Ascending aorta (tissue), 2 donors: Measurements from ENCODE around the gene WHRN. TPM values are rescaled to one million over a fixed set of nuclear protein-coding genes. Genes with fewer than 3 reads are reported as not detected.

Experiments used
- DNase-seq, 2 donors: peaks; one replicate each; pipeline ENCODE4 v3.0.0-alpha.2; 2019; ENCODE audit warnings: low spot score in 2 of 2
- H3K27ac ChIP-seq, 2 donors: fragments of 200-600 bp; sonication (generic); one replicate each; pipeline ENCODE4 v1.5.1; 2016 to 2017; ENCODE audit warnings: mild to moderate bottlenecking in 1 of 2
- H3K27me3 ChIP-seq: fragments of 200-600 bp; sonication (generic); one replicate; pipeline ENCODE4 v1.5.1; 2017
- H3K36me3 ChIP-seq, 2 donors: fragments of 200-600 bp; sonication (generic); one replicate each; pipeline ENCODE4 v1.5.1; 2016
- H3K4me1 ChIP-seq, 2 donors: fragments of 200-600 bp; sonication (generic); one replicate each; pipeline ENCODE4 v1.5.1; 2016 to 2017; ENCODE audit warnings: mild to moderate bottlenecking in 1 of 2
- H3K4me3 ChIP-seq, 2 donors: fragments of 200-600 bp; sonication (generic); one replicate each; pipeline ENCODE4 v1.5.1; 2016 to 2017; ENCODE audit warnings: mild to moderate bottlenecking in 1 of 2
- H3K9me3 ChIP-seq, 2 donors: fragments of 200-600 bp; sonication (generic); one replicate each; pipeline ENCODE4 v1.5.1; 2016
- CTCF ChIP-seq, 3 experiments: fragments of 200-600 bp in 2 of 3; fragments of 450-650 bp in 1 of 3; sonication (generic) in 2 of 3; IDR thresholded peaks; one replicate each; pipeline ENCODE4 v1.5.1; 2016 to 2019; ENCODE audit warnings: antibody characterized with exemption in 3 of 3, mild to moderate bottlenecking in 1 of 3, moderate library complexity in 1 of 3
- intact Hi-C: fragments of 100-400 bp; cut with DNase I; formaldehyde crosslinking; loops from one replicate; pipeline ENCODE4 v1.15.1; 2023
- total RNA-seq: library from RNA; depleted of rRNA; stranded (reverse); fragments of >200 nt; gene quantifications from one replicate; pipeline ENCODE4 v1.1.0, GENCODE V29; 2016

The WHRN gene
- total RNA-seq, 1 donor from 2014 or later: 3.9 TPM

GRCh38 chr9:114513055-114513958 lies 8.0 kb upstream of the WHRN start:
- intact Hi-C loops: no loop called here
- no peak for TF ChIP-seq CTCF (IDR thresholded peaks at IDR 0.05)
- no peak overlapping the region for H3K4me3 ChIP-seq
- no peaks in the 10 kb centered on the region for H3K27me3 ChIP-seq
- no peak overlapping the region for H3K27ac ChIP-seq
- DNase-seq: no peak
- no peaks in the 10 kb centered on the region for H3K4me1 ChIP-seq
- H3K36me3 ChIP-seq: no peaks in the 10 kb centered on the region
- H3K9me3 ChIP-seq: no peaks in the 10 kb centered on the region

- Histone ChIP-seq H3K4me1 (no peaks in the 10 kb centered on the region), H3K27ac (no peak overlapping the region), H3K4me3 (no peak overlapping the region), H3K36me3 (no peaks in the 10 kb centered on the region), H3K9me3 (no peaks in the 10 kb centered on the region), H3K27me3 (no peaks in the 10 kb centered on the region)
- TF ChIP-seq CTCF (IDR thresholded peaks at IDR 0.05): no peak
- intact Hi-C loops: no loop called here
- DNase-seq: no peak
Observed at GRCh38 chr9:114511978-114512874, 7.0 kb upstream of the WHRN start.

GRCh38 chr9:114507726-114508125 lies 2.5 kb upstream of the WHRN start:
- H3K27me3 ChIP-seq: no peaks in the 10 kb centered on the region
- intact Hi-C loops: no loop called here

DNA sequence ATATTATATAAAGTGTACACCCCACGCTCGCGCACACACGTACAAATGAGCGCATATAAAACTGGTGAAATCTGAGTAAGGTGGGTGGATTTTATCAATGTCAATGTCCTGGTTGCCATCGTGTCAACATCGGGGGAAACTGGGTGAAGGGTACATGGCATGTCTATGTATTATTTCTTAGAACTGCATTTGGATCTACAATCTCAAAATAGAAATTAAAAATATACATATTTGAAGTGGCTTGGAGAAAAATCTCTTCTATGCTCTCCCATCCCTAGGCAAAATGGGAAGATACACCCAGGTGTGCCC lies 763 bp upstream of the WHRN start:
- intact Hi-C loops: no loop called here
- H3K4me3 ChIP-seq: peak overlapping the region; percentile 54 to 64
- no peaks in the 10 kb centered on the region for H3K9me3 ChIP-seq
- no peak overlapping the region for H3K27ac ChIP-seq
- no peak for TF ChIP-seq CTCF (IDR thresholded peaks at IDR 0.05)
- no peak for DNase-seq
- no peaks in the 10 kb centered on the region for H3K36me3 ChIP-seq
- H3K27me3 ChIP-seq: no peaks in the 10 kb centered on the region
- H3K4me1 ChIP-seq: peaks cover 0 to 5% of the 10 kb centered on the region in 2 donors

More at GRCh38 chr9:114507726-114508125, 2.5 kb upstream of the WHRN start:
- no peaks in the 10 kb centered on the region for H3K36me3 ChIP-seq
- no peak for DNase-seq
- peaks cover 0 to 5% of the 10 kb centered on the region in 2 donors for H3K4me1 ChIP-seq
- H3K27ac ChIP-seq: no peak overlapping the region
- no peaks in the 10 kb centered on the region for H3K9me3 ChIP-seq
- no peak for TF ChIP-seq CTCF (IDR thresholded peaks at IDR 0.05)
- H3K4me3 ChIP-seq: no peak overlapping the region

GRCh38 chr9:114504341-114505186 lies 709 bp downstream of the WHRN start:
- no peaks in the 10 kb centered on the region for H3K27me3 ChIP-seq
- no peaks in the 10 kb centered on the region for H3K9me3 ChIP-seq
- peak overlapping the region; percentile 54 to 64 for H3K4me3 ChIP-seq
- H3K4me1 ChIP-seq: peaks cover 0 to 5% of the 10 kb centered on the region in 2 donors
- H3K36me3 ChIP-seq: no peaks in the 10 kb centered on the region
- TF ChIP-seq CTCF (IDR thresholded peaks at IDR 0.05): peak in 1 of 3 experiments; percentile 10
- intact Hi-C loops: loop anchor here (2.0 kb wide), 1 partner anchor 82 kb away; the partner anchor contains the start of gene ATP6V1G1
- no peak overlapping the region for H3K27ac ChIP-seq
- DNase-seq: peak in 1 of 2 donors; percentile 67
